Right ventricle myocardium inferior (tissue), 1 donor: ENCODE data around the gene TUB. TPM values are rescaled to one million over a fixed set of nuclear protein-coding genes. Genes with fewer than 3 reads are reported as not detected.

ENCODE experiments used
- ATAC-seq: fragments of 200-7000 bp; cut with Tn5 transposase; one replicate; pipeline ENCODE4 v1.9.1; 2020; ENCODE audit warnings: mild to moderate bottlenecking, moderate library complexity
- DNase-seq: peaks from one replicate; pipeline ENCODE4 v3.0.0; 2021; ENCODE audit errors: missing footprints
- intact Hi-C: fragments of 100-400 bp; cut with DNase I; formaldehyde crosslinking; loops from one replicate; pipeline ENCODE4 v1.11.0; 2022
- total RNA-seq: library from RNA; stranded (reverse); fragmentation: NEBNext Ultra II Directional; extraction: Animal tissue kit (Norgen Biotek cat#: 25700); gene quantifications from one replicate; pipeline ENCODE4 v1.2.1, GENCODE V29; 2021
- donor health status: DM: no; HTN: yes; CAD: no; lungs with severe emphysema.

The TUB gene
- total RNA-seq, 1 donor from 2014 or later, result 21.4 TPM

GRCh38 chr11:8149726-8150125 lies 68.7 kb downstream of the TUB start:
- ATAC-seq (no peak), DNase-seq (no peak)
- intact Hi-C loops, result no loop called here

Other genes starting within 250 kb of the TUB start
- gene OR10A6, start 149.9 kb upstream of the TUB start, total RNA-seq, result not detected
- gene OR10A3, start 139.5 kb upstream of the TUB start, total RNA-seq, result not detected
- gene NLRP10, start 115.8 kb upstream of the TUB start, total RNA-seq, result not detected
- 155 TPM for gene EIF3F, start 93.9 kb upstream of the TUB start, total RNA-seq
- gene RIC3, start 87.8 kb downstream of the TUB start, total RNA-seq, result 11.7 TPM
- gene LMO1, start 182.7 kb downstream of the TUB start, total RNA-seq, result 3.6 TPM